Measurements from ENCODE around the gene PRMT5. TPM values are rescaled to one million over a fixed set of nuclear protein-coding genes. Genes with fewer than 3 reads are reported as not detected.

Gene PRMT5
- total RNA-seq, 4 donors from 2014 or later = 32.2 to 92.3 (median 43.4) TPM

GRCh38 chr14:22882529-22883172 lies 46.5 kb downstream of the PRMT5 start:
- intact Hi-C loops (cut with DNase I; ENCODE audit: low total_unique reads) = no loop called here
- Histone ChIP-seq H3K4me1 (peaks cover 13 to 34% (median 15%) of the 10 kb centered on the region in 4 donors), H3K4me3 (no peak overlapping the region), H3K36me3 (peaks cover 0 to 10% (median 4%) of the 10 kb centered on the region in 4 donors), H3K27ac (no peak overlapping the region), H3K27me3 (no peaks in the 10 kb centered on the region), H3K9me3 (no peaks in the 10 kb centered on the region)
- TF ChIP-seq POLR2A (IDR thresholded peaks at IDR 0.05) (no peak), CTCF (IDR thresholded peaks at IDR 0.05) (no peak), EP300 (IDR thresholded peaks at IDR 0.05; ENCODE audit: low read depth) (no peak), POLR2AphosphoS5 (IDR thresholded peaks at IDR 0.05) (no peak)
- DNase-seq = peak; percentile 55
- in situ Hi-C loops (cut with MboI; ENCODE audit: low pct_ligation_motif_present in 1 of 4, low pct_unique_long_range_greater_than_20kb in 1 of 4, low sequenced_read_pairs in 3 of 4) = no loop called here
- WGBS, 2 donors (ENCODE audit: low coverage in 1 of 2) = 33 to 42% methylated on average over 3 to 6 of the region's 6 CpGs

- Histone ChIP-seq H3K27ac (no peak overlapping the region), H3K36me3 (peaks cover 0 to 16% (median 7%) of the 10 kb centered on the region in 4 donors), H3K27me3 (no peaks in the 10 kb centered on the region), H3K9me3 (no peaks in the 10 kb centered on the region), H3K4me1 (peaks cover 13 to 29% (median 15%) of the 10 kb centered on the region in 4 donors), H3K4me3 (no peak overlapping the region)
- no peak for DNase-seq
- intact Hi-C loops (cut with DNase I; ENCODE audit: low total_unique reads) = no loop called here
- WGBS, 2 donors (ENCODE audit: low coverage in 1 of 2) = 43 to 44% methylated on average over 7 of the region's 7 CpGs
- in situ Hi-C loops (cut with MboI; ENCODE audit: low pct_ligation_motif_present in 1 of 4, low pct_unique_long_range_greater_than_20kb in 1 of 4, low sequenced_read_pairs in 3 of 4) = no loop called here
- TF ChIP-seq POLR2AphosphoS5 (IDR thresholded peaks at IDR 0.05) (no peak), CTCF (IDR thresholded peaks at IDR 0.05) (no peak), EP300 (IDR thresholded peaks at IDR 0.05; ENCODE audit: low read depth) (no peak), POLR2A (IDR thresholded peaks at IDR 0.05) (no peak)
Observed at GRCh38 chr14:22882064-22882463, 47.1 kb downstream of the PRMT5 start.

GRCh38 chr14:22878271-22879246 lies 50.6 kb downstream of the PRMT5 start:
- no peaks in the 10 kb centered on the region for H3K9me3 ChIP-seq
- H3K36me3 ChIP-seq = peaks cover 0 to 50% (median 27%) of the 10 kb centered on the region in 4 donors
- in situ Hi-C loops (cut with MboI; ENCODE audit: low pct_ligation_motif_present in 1 of 4, low pct_unique_long_range_greater_than_20kb in 1 of 4, low sequenced_read_pairs in 3 of 4) (no loop called here), intact Hi-C loops (cut with DNase I; ENCODE audit: low total_unique reads) (no loop called here)
- H3K27me3 ChIP-seq = no peaks in the 10 kb centered on the region
- DNase-seq = no peak
- H3K4me1 ChIP-seq = peaks cover 5 to 18% (median 12%) of the 10 kb centered on the region in 4 donors
- H3K27ac ChIP-seq = no peak overlapping the region
- no peak overlapping the region for H3K4me3 ChIP-seq
- WGBS, 2 donors (ENCODE audit: low coverage in 1 of 2) = 76 to 88% methylated on average over 6 to 8 of the region's 8 CpGs
- no peak for TF ChIP-seq EP300 (IDR thresholded peaks at IDR 0.05; ENCODE audit: low read depth)
- no peak for TF ChIP-seq CTCF (IDR thresholded peaks at IDR 0.05)
- no peak for TF ChIP-seq POLR2AphosphoS5 (IDR thresholded peaks at IDR 0.05)
- no peak for TF ChIP-seq POLR2A (IDR thresholded peaks at IDR 0.05)

- intact Hi-C loops (cut with DNase I; ENCODE audit: low total_unique reads) = no loop called here
- 95% methylated on average over 20 of the region's 22 CpGs; no CpG with 5 or more reads in 1 of the 2 donors for WGBS, 2 donors (ENCODE audit: low coverage in 1 of 2)
- DNase-seq = no peak
- Histone ChIP-seq H3K27me3 (no peaks in the 10 kb centered on the region), H3K4me3 (no peak overlapping the region), H3K27ac (no peak overlapping the region), H3K4me1 (peaks cover 7 to 15% (median 13%) of the 10 kb centered on the region in 4 donors), H3K9me3 (no peaks in the 10 kb centered on the region), H3K36me3 (peaks cover 0 to 52% (median 28%) of the 10 kb centered on the region in 4 donors)
- in situ Hi-C loops (cut with MboI; ENCODE audit: low pct_ligation_motif_present in 1 of 4, low pct_unique_long_range_greater_than_20kb in 1 of 4, low sequenced_read_pairs in 3 of 4) = no loop called here
- no peak for TF ChIP-seq POLR2A (IDR thresholded peaks at IDR 0.05)
- TF ChIP-seq CTCF (IDR thresholded peaks at IDR 0.05) = no peak
- TF ChIP-seq EP300 (IDR thresholded peaks at IDR 0.05; ENCODE audit: low read depth) = no peak
- no peak for TF ChIP-seq POLR2AphosphoS5 (IDR thresholded peaks at IDR 0.05)
Observed at GRCh38 chr14:22877000-22877501, 52.1 kb downstream of the PRMT5 start.

Measured in transverse colon (tissue), 4 donors.